ENCODE measurements around the gene SLC17A3. TPM values are rescaled to one million over a fixed set of nuclear protein-coding genes. Genes with fewer than 3 reads are reported as not detected.

The SLC17A3 gene
- total RNA-seq, 5 donors from 2014 or later (not counting 1 experiment from before 2014, with no cell fraction given) = 0.38 to 1.0 (median 0.67) TPM; not detected in 1

DNA sequence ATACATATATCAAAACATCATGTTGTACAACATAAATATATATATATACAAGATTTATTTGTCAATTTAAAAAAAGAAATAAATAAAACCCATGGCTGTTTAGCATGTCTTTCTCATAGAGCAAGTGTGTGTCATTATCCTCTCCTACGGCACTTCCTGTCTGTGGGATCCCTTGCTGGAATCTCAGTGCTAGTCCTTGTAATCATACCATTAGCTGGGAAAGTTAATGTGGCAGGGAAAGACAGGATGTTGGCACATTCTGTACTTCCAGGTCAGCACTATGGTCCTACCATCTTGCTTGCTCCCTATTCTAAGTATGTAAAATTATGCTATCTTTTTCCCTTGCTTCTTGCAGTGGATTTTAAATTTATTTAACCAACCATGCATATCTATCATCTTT is 9.5 kb upstream of the SLC17A3 start:
- ChIA-PET CTCF (interaction anchor here (0.6 to 2.7 kb wide), 2 partner anchors 95 to 96 kb away, joined by 5 to 18 read pairs; no protein-coding TSS in a partner anchor), POLR2A (no interaction called here)
- no peak for ATAC-seq (replicated peaks in 1 of 4)
- 100% methylated on average over 1 of the region's 1 CpG for WGBS (ENCODE audit: insufficient coverage)
- Mint-ChIP-seq H3K4me1 (peaks cover 2 to 9% (median 7%) of the 10 kb centered on the region in 3 donors), H3K27ac (no peak overlapping the region), H3K4me3 (no peak overlapping the region), H3K27me3 (peaks cover 1 to 4% of the 10 kb centered on the region in 2 donors), H3K36me3 (no peaks in the 10 kb centered on the region), H3K9me3 (no peaks in the 10 kb centered on the region)
- H3K9me3 ChIP-seq = no peaks in the 10 kb centered on the region
- H3K4me1 ChIP-seq (ENCODE audit: control insufficient read depth in 1 of 2, extremely low read depth in 1 of 2, insufficient read depth in 2 of 2, low read length in 2 of 2) = no peaks in the 10 kb centered on the region
- H3K27me3 ChIP-seq (replicated peaks in 1 of 2; ENCODE audit: control insufficient read depth in 2 of 2, extremely low read depth in 1 of 2, insufficient read depth in 2 of 2, low read length in 1 of 2) = no peaks in the 10 kb centered on the region
- H3K4me3 ChIP-seq (ENCODE audit: control insufficient read depth in 1 of 2, extremely low read depth in 1 of 2, low read length in 1 of 2) = no peak overlapping the region
- DNase-seq = no peak
- H3K36me3 ChIP-seq (ENCODE audit: control insufficient read depth in 2 of 2, extremely low read depth in 1 of 2, insufficient read depth in 1 of 2, low read length in 1 of 2) = no peaks in the 10 kb centered on the region
- no peak overlapping the region for H3K27ac ChIP-seq (ENCODE audit: low read length)

DNA sequence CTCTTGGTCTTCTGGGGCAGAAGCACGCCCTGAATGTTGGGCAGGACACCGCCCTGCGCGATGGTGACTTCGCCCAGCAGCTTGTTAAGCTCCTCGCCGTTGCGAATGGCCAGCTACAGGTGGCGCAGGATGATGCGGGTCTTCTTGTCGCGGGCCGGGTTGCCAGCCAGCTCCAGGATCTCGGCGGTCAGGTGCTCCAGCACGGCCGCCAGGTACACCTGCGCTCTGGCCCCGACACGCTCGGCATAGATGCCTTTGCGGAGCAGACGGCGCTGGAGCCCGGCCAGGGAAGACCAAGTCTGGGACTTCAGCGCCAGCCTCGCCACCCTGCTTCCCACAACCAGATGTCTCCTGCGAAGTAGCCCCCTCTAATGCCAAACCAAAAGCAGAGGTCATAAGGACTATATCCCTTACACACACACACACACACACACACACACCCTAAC is 8.0 kb upstream of the SLC17A3 start:
- Mint-ChIP-seq H3K9me3 (no peaks in the 10 kb centered on the region), H3K4me1 (peaks cover 2 to 9% (median 7%) of the 10 kb centered on the region in 3 donors), H3K4me3 (peak overlapping the region; percentile 79 to 83 (median 82)), H3K27me3 (peaks cover 0 to 1% of the 10 kb centered on the region in 2 donors), H3K36me3 (no peaks in the 10 kb centered on the region), H3K27ac (peak overlapping the region; percentile 82 to 84)
- no peaks in the 10 kb centered on the region for H3K9me3 ChIP-seq
- no peaks in the 10 kb centered on the region for H3K36me3 ChIP-seq (ENCODE audit: control insufficient read depth in 2 of 2, extremely low read depth in 1 of 2, insufficient read depth in 1 of 2, low read length in 1 of 2)
- WGBS (ENCODE audit: insufficient coverage) = 41% methylated on average over 22 of the region's 28 CpGs
- peak overlapping the region; percentile 63 for H3K27ac ChIP-seq (ENCODE audit: low read length)
- H3K4me3 ChIP-seq (ENCODE audit: control insufficient read depth in 1 of 2, extremely low read depth in 1 of 2, low read length in 1 of 2) = peak overlapping the region; percentile 17 to 57
- ChIA-PET CTCF (interaction anchor here (0.5 to 2.7 kb wide), 12 partner anchors 9 to 186 kb away, joined by 3 to 18 read pairs (median 4); no protein-coding TSS in a partner anchor), POLR2A (interaction anchor here in 1 of 2 donors (0.8 kb wide), 1 partner anchor 9 kb away, joined by 3 read pairs; no protein-coding TSS in a partner anchor)
- DNase-seq = peak in 32 of 35 experiments; percentile 3 to 56 (median 42)
- H3K4me1 ChIP-seq (ENCODE audit: control insufficient read depth in 1 of 2, extremely low read depth in 1 of 2, insufficient read depth in 2 of 2, low read length in 2 of 2) = no peaks in the 10 kb centered on the region
- no peaks in the 10 kb centered on the region for H3K27me3 ChIP-seq (replicated peaks in 1 of 2; ENCODE audit: control insufficient read depth in 2 of 2, extremely low read depth in 1 of 2, insufficient read depth in 2 of 2, low read length in 1 of 2)
- peak; percentile 67 to 92 (median 81) for ATAC-seq (replicated peaks in 1 of 4)

DNA sequence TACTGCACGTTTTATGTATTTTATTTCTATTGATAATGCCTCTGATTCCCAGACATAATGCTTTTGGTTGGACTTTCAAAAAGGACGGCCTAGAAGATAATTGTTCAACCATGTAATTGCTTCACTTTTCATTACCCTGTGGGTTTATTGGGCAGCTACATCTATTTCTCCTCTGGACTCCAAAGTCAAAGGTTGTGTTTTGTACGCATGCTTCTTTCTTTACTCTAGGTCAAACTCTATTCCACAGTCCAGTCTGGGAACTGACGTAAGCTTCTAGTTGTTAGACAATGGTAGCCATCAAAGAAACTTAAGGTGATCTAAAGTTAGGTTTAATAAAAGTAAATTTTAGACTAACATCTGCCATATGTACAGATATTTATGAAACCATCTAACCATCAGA is 6.6 kb upstream of the SLC17A3 start:
- no peaks in the 10 kb centered on the region for H3K36me3 ChIP-seq (ENCODE audit: control insufficient read depth in 2 of 2, extremely low read depth in 1 of 2, insufficient read depth in 1 of 2, low read length in 1 of 2)
- ChIA-PET POLR2A (no interaction called here), CTCF (interaction anchor here in 1 of 2 donors (0.6 to 1.7 kb wide), 2 partner anchors 9 to 16 kb away, joined by 3 to 6 read pairs; no protein-coding TSS in a partner anchor)
- Mint-ChIP-seq H3K4me1 (peaks cover 8 to 11% (median 9%) of the 10 kb centered on the region in 3 donors), H3K36me3 (no peaks in the 10 kb centered on the region), H3K9me3 (no peaks in the 10 kb centered on the region), H3K4me3 (no peak overlapping the region), H3K27me3 (no peaks in the 10 kb centered on the region), H3K27ac (no peak overlapping the region)
- no CpG with 5 or more reads among the region's 4 CpGs for WGBS (ENCODE audit: insufficient coverage)
- H3K4me3 ChIP-seq (ENCODE audit: control insufficient read depth in 1 of 2, extremely low read depth in 1 of 2, low read length in 1 of 2) = no peak overlapping the region
- DNase-seq (no peak), ATAC-seq (replicated peaks in 1 of 4) (no peak)
- H3K27ac ChIP-seq (ENCODE audit: low read length) = no peak overlapping the region
- H3K9me3 ChIP-seq = no peaks in the 10 kb centered on the region
- H3K27me3 ChIP-seq (replicated peaks in 1 of 2; ENCODE audit: control insufficient read depth in 2 of 2, extremely low read depth in 1 of 2, insufficient read depth in 2 of 2, low read length in 1 of 2) = no peaks in the 10 kb centered on the region
- H3K4me1 ChIP-seq (ENCODE audit: control insufficient read depth in 1 of 2, extremely low read depth in 1 of 2, insufficient read depth in 2 of 2, low read length in 2 of 2) = no peaks in the 10 kb centered on the region

DNA sequence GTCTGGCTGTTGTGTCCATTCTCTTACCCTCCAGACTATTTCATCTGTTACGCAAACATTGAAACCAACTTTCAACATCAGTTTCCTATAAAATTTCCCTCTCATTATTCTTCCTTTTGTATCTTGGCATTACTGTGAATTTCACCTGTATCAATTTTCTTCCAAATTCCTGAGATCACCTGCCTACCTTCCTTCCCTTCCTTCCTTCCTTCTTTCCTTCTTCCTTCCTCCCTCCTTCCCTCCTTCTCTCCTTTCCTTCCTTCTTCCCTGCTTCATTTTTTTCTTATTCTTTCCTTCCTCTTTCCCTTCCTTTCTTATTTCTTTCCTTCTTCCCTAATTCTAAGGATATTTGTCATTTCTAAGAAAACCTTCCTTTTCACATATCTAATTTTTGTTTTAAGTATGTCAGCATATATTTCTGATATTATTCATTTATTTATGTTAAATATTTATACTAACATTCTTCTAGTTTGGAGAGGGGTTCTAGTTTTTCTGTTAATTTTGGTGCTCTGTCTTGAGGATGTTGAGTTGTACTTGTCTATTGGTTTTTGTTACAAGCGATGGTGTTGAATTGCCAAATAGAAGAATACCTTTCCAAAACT is 4.8 kb upstream of the SLC17A3 start:
- Mint-ChIP-seq H3K4me1 (peaks cover 19 to 25% (median 24%) of the 10 kb centered on the region in 3 donors), H3K4me3 (no peak overlapping the region), H3K9me3 (no peaks in the 10 kb centered on the region), H3K27ac (no peak overlapping the region), H3K27me3 (no peaks in the 10 kb centered on the region), H3K36me3 (no peaks in the 10 kb centered on the region)
- Histone ChIP-seq H3K4me1 (ENCODE audit: control insufficient read depth in 1 of 2, extremely low read depth in 1 of 2, insufficient read depth in 2 of 2, low read length in 2 of 2) (peaks cover 6% of the 10 kb centered on the region in 2 experiments), H3K9me3 (no peaks in the 10 kb centered on the region), H3K36me3 (ENCODE audit: control insufficient read depth in 2 of 2, extremely low read depth in 1 of 2, insufficient read depth in 1 of 2, low read length in 1 of 2) (no peaks in the 10 kb centered on the region), H3K4me3 (ENCODE audit: control insufficient read depth in 1 of 2, extremely low read depth in 1 of 2, low read length in 1 of 2) (no peak overlapping the region), H3K27me3 (replicated peaks in 1 of 2; ENCODE audit: control insufficient read depth in 2 of 2, extremely low read depth in 1 of 2, insufficient read depth in 2 of 2, low read length in 1 of 2) (no peaks in the 10 kb centered on the region), H3K27ac (ENCODE audit: low read length) (no peak overlapping the region)
- ATAC-seq (replicated peaks in 1 of 4) (no peak), DNase-seq (no peak)
- ChIA-PET CTCF (no interaction called here), POLR2A (interaction anchor here in 1 of 2 donors (0.6 kb wide), 2 partner anchors 138 to 159 kb away, joined by 3 to 6 read pairs; no protein-coding TSS in a partner anchor)
- WGBS (ENCODE audit: insufficient coverage) = 100% methylated on average over 1 of the region's 2 CpGs

DNA sequence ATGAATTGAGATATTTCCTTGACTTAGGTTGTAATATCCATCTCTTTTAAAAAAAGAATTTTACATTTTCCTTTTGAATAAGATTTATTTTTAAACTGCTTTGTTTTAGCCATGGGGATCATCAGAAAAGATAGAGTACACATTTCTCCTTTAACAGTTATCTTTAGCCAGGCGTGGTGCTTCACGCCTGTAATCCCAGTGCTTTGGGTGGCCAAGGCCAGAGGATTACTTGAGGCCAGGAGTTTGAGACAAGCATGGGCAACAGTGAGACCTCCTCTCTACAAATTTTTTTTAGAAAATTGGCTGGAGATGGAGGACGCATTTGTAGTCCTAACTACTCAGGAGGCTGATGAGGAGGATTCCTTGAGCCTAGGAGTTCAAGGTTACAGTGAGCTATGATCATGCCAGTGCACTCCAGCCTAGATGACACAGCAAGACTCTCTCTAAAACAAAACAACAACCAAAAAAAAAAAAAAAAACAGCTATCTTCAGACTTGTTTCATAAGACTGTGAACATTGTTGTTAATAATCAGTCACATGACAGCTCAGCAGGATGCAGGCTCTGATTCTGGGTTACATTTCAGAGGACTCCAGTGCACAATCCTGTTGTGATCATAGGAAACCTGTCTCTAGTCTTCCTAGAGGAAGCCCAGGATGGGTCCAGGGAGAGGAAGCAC is 2.0 kb upstream of the SLC17A3 start:
- Mint-ChIP-seq H3K27me3 (no peaks in the 10 kb centered on the region), H3K4me3 (no peak overlapping the region), H3K36me3 (no peaks in the 10 kb centered on the region), H3K4me1 (peaks cover 22 to 39% (median 31%) of the 10 kb centered on the region in 3 donors), H3K27ac (no peak overlapping the region), H3K9me3 (no peaks in the 10 kb centered on the region)
- no peaks in the 10 kb centered on the region for H3K27me3 ChIP-seq (replicated peaks in 1 of 2; ENCODE audit: control insufficient read depth in 2 of 2, extremely low read depth in 1 of 2, insufficient read depth in 2 of 2, low read length in 1 of 2)
- no peak for DNase-seq
- no peaks in the 10 kb centered on the region for H3K36me3 ChIP-seq (ENCODE audit: control insufficient read depth in 2 of 2, extremely low read depth in 1 of 2, insufficient read depth in 1 of 2, low read length in 1 of 2)
- H3K27ac ChIP-seq (ENCODE audit: low read length) = no peak overlapping the region
- H3K9me3 ChIP-seq = no peaks in the 10 kb centered on the region
- ChIA-PET POLR2A (interaction anchor here in 1 of 2 donors (0.5 kb wide), 1 partner anchor 53 kb away, joined by 3 read pairs; no protein-coding TSS in a partner anchor), CTCF (interaction anchor here in 1 of 2 donors (0.6 to 0.8 kb wide), 3 partner anchors 14 to 1586 kb away, joined by 3 to 7 read pairs (median 3); no protein-coding TSS in a partner anchor)
- no peak for ATAC-seq (replicated peaks in 1 of 4)
- peaks cover 6 to 12% of the 10 kb centered on the region in 2 experiments for H3K4me1 ChIP-seq (ENCODE audit: control insufficient read depth in 1 of 2, extremely low read depth in 1 of 2, insufficient read depth in 2 of 2, low read length in 2 of 2)
- H3K4me3 ChIP-seq (ENCODE audit: control insufficient read depth in 1 of 2, extremely low read depth in 1 of 2, low read length in 1 of 2) = no peak overlapping the region
- 100% methylated on average over 1 of the region's 3 CpGs for WGBS (ENCODE audit: insufficient coverage)

DNA sequence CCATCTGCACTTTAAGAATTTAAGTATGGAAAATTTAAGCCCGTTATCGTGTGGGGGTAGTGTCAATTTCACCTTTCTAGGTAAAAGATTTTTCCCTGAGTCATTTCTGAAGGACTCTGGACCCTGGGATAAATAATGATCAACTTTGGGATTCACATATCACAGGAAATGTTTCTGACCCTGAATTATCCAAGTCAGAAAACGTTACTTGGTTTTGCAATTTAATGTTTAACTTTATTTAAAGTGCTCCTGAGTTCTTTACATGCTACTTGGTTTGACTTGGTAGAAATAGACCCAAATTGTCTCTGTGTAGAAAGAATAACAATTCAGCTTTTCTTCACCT is 1.5 kb upstream of the SLC17A3 start:
- Histone ChIP-seq H3K27me3 (replicated peaks in 1 of 2; ENCODE audit: control insufficient read depth in 2 of 2, extremely low read depth in 1 of 2, insufficient read depth in 2 of 2, low read length in 1 of 2) (no peaks in the 10 kb centered on the region), H3K9me3 (no peaks in the 10 kb centered on the region), H3K4me3 (ENCODE audit: control insufficient read depth in 1 of 2, extremely low read depth in 1 of 2, low read length in 1 of 2) (no peak overlapping the region), H3K27ac (ENCODE audit: low read length) (no peak overlapping the region), H3K4me1 (ENCODE audit: control insufficient read depth in 1 of 2, extremely low read depth in 1 of 2, insufficient read depth in 2 of 2, low read length in 2 of 2) (peaks cover 6 to 12% of the 10 kb centered on the region in 2 experiments), H3K36me3 (ENCODE audit: control insufficient read depth in 2 of 2, extremely low read depth in 1 of 2, insufficient read depth in 1 of 2, low read length in 1 of 2) (no peaks in the 10 kb centered on the region)
- peaks cover 22 to 39% (median 31%) of the 10 kb centered on the region in 3 donors for H3K4me1 Mint-ChIP-seq
- no peaks in the 10 kb centered on the region for H3K9me3 Mint-ChIP-seq
- no peak overlapping the region for H3K4me3 Mint-ChIP-seq
- H3K36me3 Mint-ChIP-seq = no peaks in the 10 kb centered on the region
- no CpG with 5 or more reads among the region's 3 CpGs for WGBS (ENCODE audit: insufficient coverage)
- ATAC-seq (replicated peaks in 1 of 4) (no peak), DNase-seq (no peak)
- CTCF ChIA-PET = interaction anchor here in 1 of 2 donors (0.7 kb wide), 1 partner anchor 15 kb away, joined by 7 read pairs; no protein-coding TSS in a partner anchor
- H3K27me3 Mint-ChIP-seq = no peaks in the 10 kb centered on the region
- POLR2A ChIA-PET = no interaction called here
- no peak overlapping the region for H3K27ac Mint-ChIP-seq
